Nephron (organoid): ENCODE measurements around the gene NTF3.

Experiments used
- H3K27ac Mint-ChIP-seq, 3 experiments: 2 replicates each; pipeline ENCODE4 v1.8.0; 2020; ENCODE audit warnings: mixed read lengths in 3 of 3, mild to moderate bottlenecking in 2 of 3, moderate library complexity in 1 of 3
- H3K27me3 Mint-ChIP-seq: 2 replicates; pipeline ENCODE4 v1.8.0; 2021; ENCODE audit warnings: low read depth, mild to moderate bottlenecking, moderate library complexity, mixed read lengths
- H3K36me3 Mint-ChIP-seq: 2 replicates; pipeline ENCODE4 v1.8.0; 2020; ENCODE audit warnings: low read depth, mixed read lengths
- H3K4me1 Mint-ChIP-seq: 2 replicates; pipeline ENCODE4 v1.8.0; 2020; ENCODE audit warnings: mixed read lengths
- H3K4me3 Mint-ChIP-seq, 3 experiments: 2 replicates each; pipeline ENCODE4 v1.8.0; 2020; ENCODE audit warnings: mild to moderate bottlenecking in 3 of 3, mixed read lengths in 3 of 3, moderate library complexity in 2 of 3
- H3K9me3 Mint-ChIP-seq: 2 replicates; pipeline ENCODE4 v1.8.0; 2020; ENCODE audit warnings: mixed read lengths
- CTCF ChIP-seq, 3 experiments: fragments of 200-600 bp; sonication (generic); IDR thresholded peaks; one replicate each; pipeline ENCODE4 v1.5.0; 2021; ENCODE audit warnings: antibody characterized with exemption in 3 of 3; ENCODE audit not compliant: unreplicated experiment in 3 of 3

Gene NTF3

GRCh38 chr12:5433845-5434646 is 2.1 kb downstream of the NTF3 start:
- Mint-ChIP-seq H3K4me3 (no peak overlapping the region), H3K9me3 (peaks cover 5% of the 10 kb centered on the region), H3K36me3 (peaks cover 6% of the 10 kb centered on the region), H3K27me3 (peaks cover 45% of the 10 kb centered on the region), H3K27ac (peak overlapping the region in 2 of 3 experiments; percentile 11 to 75), H3K4me1 (peaks cover 38% of the 10 kb centered on the region)
- no peak for TF ChIP-seq CTCF (IDR thresholded peaks at IDR 0.05; ENCODE audit: unreplicated experiment in 3 of 3)

GRCh38 chr12:5434647-5435560 is 3.0 kb downstream of the NTF3 start:
- Mint-ChIP-seq H3K27ac (no peak overlapping the region), H3K4me1 (peaks cover 38% of the 10 kb centered on the region), H3K4me3 (no peak overlapping the region), H3K36me3 (peaks cover 6% of the 10 kb centered on the region), H3K27me3 (peaks cover 38% of the 10 kb centered on the region), H3K9me3 (peaks cover 5% of the 10 kb centered on the region)
- no peak for TF ChIP-seq CTCF (IDR thresholded peaks at IDR 0.05; ENCODE audit: unreplicated experiment in 3 of 3)

DNA sequence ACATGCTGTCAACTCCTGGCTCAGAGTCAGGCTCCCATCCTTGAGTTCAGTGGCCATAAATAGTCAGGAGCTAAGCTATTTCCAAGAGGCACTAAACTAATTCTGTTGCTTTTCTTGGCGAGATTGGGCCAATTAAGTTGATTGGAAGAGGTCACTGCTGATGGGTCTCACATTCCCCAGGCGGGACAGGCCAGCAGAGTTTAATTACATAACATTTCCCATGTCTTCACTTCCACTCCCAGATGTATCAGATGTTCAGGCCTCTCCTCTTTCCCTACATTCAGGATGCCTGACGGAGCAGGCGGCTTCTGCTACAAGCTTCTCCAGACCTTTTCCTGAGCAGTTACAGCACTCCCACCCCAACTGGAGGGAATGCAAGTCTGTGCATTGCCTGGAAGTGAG is 5.3 kb downstream of the NTF3 start:
- Mint-ChIP-seq H3K27me3 (peaks cover 20% of the 10 kb centered on the region), H3K9me3 (peaks cover 5% of the 10 kb centered on the region), H3K27ac (peak overlapping the region; percentile 54 to 91 (median 90)), H3K4me1 (peaks cover 44% of the 10 kb centered on the region), H3K4me3 (peak overlapping the region in 2 of 3 experiments; percentile 31 to 56), H3K36me3 (peaks cover 6% of the 10 kb centered on the region)
- TF ChIP-seq CTCF (IDR thresholded peaks at IDR 0.05; ENCODE audit: unreplicated experiment in 3 of 3): no peak

- Mint-ChIP-seq H3K27me3 (peaks cover 18% of the 10 kb centered on the region), H3K4me1 (peaks cover 48% of the 10 kb centered on the region), H3K36me3 (peaks cover 6% of the 10 kb centered on the region), H3K9me3 (peaks cover 5% of the 10 kb centered on the region), H3K4me3 (peak overlapping the region; percentile 22 to 56 (median 31)), H3K27ac (peak overlapping the region; percentile 54 to 91 (median 90))
- no peak for TF ChIP-seq CTCF (IDR thresholded peaks at IDR 0.05; ENCODE audit: unreplicated experiment in 3 of 3)
Measured at GRCh38 chr12:5437589-5437988, 5.7 kb downstream of the NTF3 start.

- Mint-ChIP-seq H3K36me3 (peaks cover 6% of the 10 kb centered on the region), H3K4me3 (no peak overlapping the region), H3K27ac (no peak overlapping the region), H3K27me3 (peaks cover 21% of the 10 kb centered on the region), H3K4me1 (peaks cover 51% of the 10 kb centered on the region), H3K9me3 (peaks cover 5% of the 10 kb centered on the region)
- no peak for TF ChIP-seq CTCF (IDR thresholded peaks at IDR 0.05; ENCODE audit: unreplicated experiment in 3 of 3)
Measured at GRCh38 chr12:5438671-5439200, 6.8 kb downstream of the NTF3 start.
